ENCODE results near the gene NMNAT2. TPM values are rescaled to one million over a fixed set of nuclear protein-coding genes. Genes with fewer than 3 reads are reported as not detected.

NMNAT2 gene
- total RNA-seq, 1 donor from 2014 or later: 2.2 TPM

DNA sequence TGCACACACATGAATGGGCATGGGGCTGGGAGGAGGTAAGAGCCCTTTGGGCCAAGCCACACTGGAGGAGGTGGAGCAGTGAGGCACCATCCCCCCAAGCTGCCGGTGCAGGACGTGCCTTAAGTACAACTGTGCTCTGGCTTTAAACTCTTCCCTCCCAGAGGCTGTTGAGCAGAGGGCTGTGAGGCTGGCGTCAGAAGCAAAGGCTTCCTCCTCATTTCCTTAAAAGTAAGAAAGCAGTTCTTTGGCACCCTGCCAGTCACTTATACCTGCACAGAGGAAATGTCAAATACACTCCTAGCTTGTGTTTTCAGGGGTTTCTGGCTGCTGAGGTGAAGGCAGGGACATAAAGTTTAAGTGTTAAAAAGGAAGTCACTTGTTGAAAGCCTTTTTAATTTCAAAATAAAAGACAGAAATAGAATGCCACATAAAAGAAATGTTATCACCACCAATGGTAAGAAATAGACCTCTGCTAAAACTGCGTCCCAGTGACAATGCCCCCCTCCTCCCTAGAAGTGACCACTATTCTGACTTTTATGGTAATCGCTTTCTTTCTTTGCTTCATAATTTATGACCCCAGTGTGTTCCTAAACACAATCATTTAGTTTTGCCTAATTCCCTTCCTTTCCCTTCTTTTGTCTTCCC lies 199.1 kb downstream of the NMNAT2 start:
- Mint-ChIP-seq H3K9me3 (ENCODE audit: unreplicated experiment) (no peaks in the 10 kb centered on the region), H3K4me3 (ENCODE audit: unreplicated experiment) (no peak overlapping the region), H3K4me1 (ENCODE audit: unreplicated experiment) (no peaks in the 10 kb centered on the region), H3K36me3 (ENCODE audit: unreplicated experiment) (no peaks in the 10 kb centered on the region), H3K27me3 (ENCODE audit: unreplicated experiment) (no peaks in the 10 kb centered on the region), H3K27ac (ENCODE audit: unreplicated experiment) (no peak overlapping the region)
- TF ChIP-seq, protein P1, sequence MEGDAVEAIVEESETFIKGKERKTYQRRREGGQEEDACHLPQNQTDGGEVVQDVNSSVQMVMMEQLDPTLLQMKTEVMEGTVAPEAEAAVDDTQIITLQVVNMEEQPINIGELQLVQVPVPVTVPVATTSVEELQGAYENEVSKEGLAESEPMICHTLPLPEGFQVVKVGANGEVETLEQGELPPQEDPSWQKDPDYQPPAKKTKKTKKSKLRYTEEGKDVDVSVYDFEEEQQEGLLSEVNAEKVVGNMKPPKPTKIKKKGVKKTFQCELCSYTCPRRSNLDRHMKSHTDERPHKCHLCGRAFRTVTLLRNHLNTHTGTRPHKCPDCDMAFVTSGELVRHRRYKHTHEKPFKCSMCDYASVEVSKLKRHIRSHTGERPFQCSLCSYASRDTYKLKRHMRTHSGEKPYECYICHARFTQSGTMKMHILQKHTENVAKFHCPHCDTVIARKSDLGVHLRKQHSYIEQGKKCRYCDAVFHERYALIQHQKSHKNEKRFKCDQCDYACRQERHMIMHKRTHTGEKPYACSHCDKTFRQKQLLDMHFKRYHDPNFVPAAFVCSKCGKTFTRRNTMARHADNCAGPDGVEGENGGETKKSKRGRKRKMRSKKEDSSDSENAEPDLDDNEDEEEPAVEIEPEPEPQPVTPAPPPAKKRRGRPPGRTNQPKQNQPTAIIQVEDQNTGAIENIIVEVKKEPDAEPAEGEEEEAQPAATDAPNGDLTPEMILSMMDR (IDR thresholded peaks at IDR 0.05): no peak
- peak; percentile 59 for DNase-seq (ENCODE audit: extremely low spot score, unreplicated experiment)

DNA sequence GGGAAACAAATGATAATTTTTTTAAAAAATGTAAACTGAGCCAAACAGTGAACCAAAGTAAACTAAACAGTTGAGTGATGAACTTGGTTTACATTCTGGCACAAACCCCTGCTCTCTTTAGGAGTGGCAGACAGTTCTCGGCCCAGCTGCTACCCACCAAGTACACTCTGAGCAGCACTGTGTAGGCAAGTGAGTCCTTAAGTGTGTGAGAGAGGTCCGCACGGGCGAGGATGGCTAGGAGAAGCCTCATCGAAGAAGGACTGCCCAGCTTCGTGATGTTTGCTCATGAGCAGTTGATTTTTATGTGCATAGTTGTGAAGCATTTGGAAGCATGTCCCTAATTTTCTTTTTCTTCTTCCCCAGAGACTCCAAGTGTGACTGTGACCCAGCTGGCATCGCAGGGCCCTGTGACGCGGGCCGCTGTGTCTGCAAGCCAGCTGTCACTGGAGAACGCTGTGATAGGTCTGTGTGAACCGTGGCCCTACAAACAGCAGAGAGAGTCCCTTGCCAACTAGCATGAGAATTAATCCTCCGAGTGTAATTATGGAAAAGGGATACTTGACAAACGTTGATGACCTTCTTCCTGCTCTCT lies 200.1 kb downstream of the NMNAT2 start:
- Mint-ChIP-seq H3K27me3 (ENCODE audit: unreplicated experiment) (no peaks in the 10 kb centered on the region), H3K4me1 (ENCODE audit: unreplicated experiment) (no peaks in the 10 kb centered on the region), H3K4me3 (ENCODE audit: unreplicated experiment) (no peak overlapping the region), H3K9me3 (ENCODE audit: unreplicated experiment) (no peaks in the 10 kb centered on the region), H3K36me3 (ENCODE audit: unreplicated experiment) (no peaks in the 10 kb centered on the region), H3K27ac (ENCODE audit: unreplicated experiment) (no peak overlapping the region)
- TF ChIP-seq, protein P1 (IDR thresholded peaks at IDR 0.05): no peak
- no peak for DNase-seq (ENCODE audit: extremely low spot score, unreplicated experiment)

DNA sequence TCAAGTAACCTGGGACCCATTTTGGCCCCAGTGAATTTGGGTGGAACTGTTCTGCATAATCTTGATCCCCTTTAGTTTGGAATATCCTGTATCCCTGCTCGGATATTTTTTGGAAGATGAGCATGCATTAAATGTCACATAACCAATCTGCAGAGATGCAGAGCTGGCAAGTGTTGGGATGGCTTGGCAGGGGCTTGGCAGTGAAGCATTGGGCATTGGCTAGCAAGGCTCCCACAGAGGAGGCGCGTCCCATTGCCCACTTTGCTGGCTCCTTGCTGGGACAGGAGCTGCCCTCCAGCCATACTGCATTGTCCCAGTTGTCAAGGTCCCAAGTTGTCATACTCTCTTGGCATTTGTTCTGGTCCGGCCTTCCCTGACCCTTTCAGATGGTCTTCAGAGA lies 202.2 kb downstream of the NMNAT2 start:
- no peaks in the 10 kb centered on the region for H3K36me3 Mint-ChIP-seq (ENCODE audit: unreplicated experiment)
- no peak for DNase-seq (ENCODE audit: extremely low spot score, unreplicated experiment)
- no peak overlapping the region for H3K4me3 Mint-ChIP-seq (ENCODE audit: unreplicated experiment)
- H3K4me1 Mint-ChIP-seq (ENCODE audit: unreplicated experiment): no peaks in the 10 kb centered on the region
- H3K27ac Mint-ChIP-seq (ENCODE audit: unreplicated experiment): no peak overlapping the region
- H3K27me3 Mint-ChIP-seq (ENCODE audit: unreplicated experiment): no peaks in the 10 kb centered on the region
- TF ChIP-seq, protein P1 (IDR thresholded peaks at IDR 0.05): no peak
- no peaks in the 10 kb centered on the region for H3K9me3 Mint-ChIP-seq (ENCODE audit: unreplicated experiment)

DNA sequence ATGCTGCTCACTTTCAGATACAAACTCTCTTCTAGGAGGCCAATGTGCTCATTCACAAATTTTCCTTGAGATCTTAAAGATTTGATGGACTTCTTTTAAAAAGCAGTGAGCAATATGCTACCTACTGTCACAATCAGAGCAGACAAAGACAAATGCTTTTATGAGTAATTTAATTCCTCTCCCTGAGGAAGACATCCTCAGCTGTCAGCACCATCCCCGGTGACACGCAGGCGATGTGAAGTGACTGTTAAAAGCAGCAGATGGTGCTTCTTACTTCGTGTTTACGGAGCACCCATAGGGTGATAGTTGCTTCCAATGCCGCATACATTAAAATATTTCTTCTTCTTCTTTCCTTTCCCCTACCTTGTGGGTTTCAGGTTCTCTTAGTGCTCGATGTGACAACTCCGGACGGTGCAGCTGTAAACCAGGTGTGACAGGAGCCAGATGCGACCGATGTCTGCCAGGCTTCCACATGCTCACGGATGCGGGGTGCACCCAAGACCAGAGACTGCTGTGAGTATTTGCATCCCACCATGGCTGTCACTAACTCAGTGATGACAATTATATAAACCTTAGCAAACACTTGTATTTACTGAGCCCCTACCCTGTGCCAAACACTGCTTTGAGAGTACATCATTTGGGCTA lies 203.0 kb downstream of the NMNAT2 start:
- no peaks in the 10 kb centered on the region for H3K4me1 Mint-ChIP-seq (ENCODE audit: unreplicated experiment)
- peak; percentile 66 for DNase-seq (ENCODE audit: extremely low spot score, unreplicated experiment)
- no peak overlapping the region for H3K27ac Mint-ChIP-seq (ENCODE audit: unreplicated experiment)
- no peaks in the 10 kb centered on the region for H3K36me3 Mint-ChIP-seq (ENCODE audit: unreplicated experiment)
- H3K9me3 Mint-ChIP-seq (ENCODE audit: unreplicated experiment): no peaks in the 10 kb centered on the region
- H3K4me3 Mint-ChIP-seq (ENCODE audit: unreplicated experiment): no peak overlapping the region
- H3K27me3 Mint-ChIP-seq (ENCODE audit: unreplicated experiment): no peaks in the 10 kb centered on the region
- TF ChIP-seq, protein P1 (IDR thresholded peaks at IDR 0.05): no peak

All from osteocyte (in vitro differentiated cells).